ENCODE results near the gene ANXA6. TPM values are rescaled to one million over a fixed set of nuclear protein-coding genes. Genes with fewer than 3 reads are reported as not detected.

Gene ANXA6
- total and polyA plus RNA-seq, 7 experiments from 2014 or later: 212 to 512 (median 272) TPM

GRCh38 chr5:151122828-151123227 is 34.8 kb downstream of the ANXA6 start:
- H3K36me3 ChIP-seq (ENCODE audit: control insufficient read depth in 2 of 3, insufficient read depth in 3 of 3, low read length in 3 of 3): peaks cover 40 to 93% (median 69%) of the 10 kb centered on the region in 3 experiments
- H3K27ac ChIP-seq (ENCODE audit: low read depth, low read length): peak overlapping the region; percentile 72
- Mint-ChIP-seq H3K4me1 (peaks cover 25 to 46% (median 37%) of the 10 kb centered on the region in 7 donors), H3K27ac (peak overlapping the region in 6 of 9 donors; percentile 67 to 99 (median 86)), H3K27me3 (no peaks in the 10 kb centered on the region), H3K36me3 (peaks cover 16 to 65% (median 40%) of the 10 kb centered on the region in 5 donors), H3K9me3 (peaks cover 0 to 1% (median 0%) of the 10 kb centered on the region in 11 donors), H3K4me3 (no peak overlapping the region)
- ChIA-PET POLR2A (interaction anchor here (0.5 to 31.2 kb wide), 2 partner anchors 12 to 33 kb away, joined by 3 to 760 read pairs; partner anchors contain the start of gene ANXA6), CTCF (interaction anchor here (13.8 kb wide), 1 partner anchor 44 kb away, joined by 403 read pairs; no protein-coding TSS in a partner anchor)
- ATAC-seq (no peak), DNase-seq (no peak)
- H3K4me1 ChIP-seq (ENCODE audit: control insufficient read depth in 2 of 2, insufficient read depth in 2 of 2, low read length in 2 of 2): peaks cover 0 to 20% of the 10 kb centered on the region in 2 donors
- H3K4me3 ChIP-seq (ENCODE audit: low read length): no peak overlapping the region
- no peaks in the 10 kb centered on the region for H3K9me3 ChIP-seq (ENCODE audit: control insufficient read depth in 2 of 3, low read length in 3 of 3)
- no peaks in the 10 kb centered on the region for H3K27me3 ChIP-seq (ENCODE audit: control insufficient read depth in 2 of 2, insufficient read depth in 2 of 2, low read length in 2 of 2)
- intact Hi-C loops (cut with micrococcal nuclease): no loop called here

- peak overlapping the region; percentile 26 for H3K27ac ChIP-seq (ENCODE audit: low read depth, low read length)
- peak overlapping the region; percentile 9 to 90 (median 79) for H3K27ac Mint-ChIP-seq
- peaks cover 16 to 62% (median 40%) of the 10 kb centered on the region in 5 donors for H3K36me3 Mint-ChIP-seq
- H3K27me3 ChIP-seq (ENCODE audit: control insufficient read depth in 2 of 2, insufficient read depth in 2 of 2, low read length in 2 of 2): no peaks in the 10 kb centered on the region
- H3K4me3 ChIP-seq (ENCODE audit: low read length): no peak overlapping the region
- H3K36me3 ChIP-seq (ENCODE audit: control insufficient read depth in 2 of 3, insufficient read depth in 3 of 3, low read length in 3 of 3): peaks cover 52 to 93% (median 80%) of the 10 kb centered on the region in 3 experiments
- peaks cover 0 to 1% (median 0%) of the 10 kb centered on the region in 11 donors for H3K9me3 Mint-ChIP-seq
- DNase-seq (no peak), ATAC-seq (no peak)
- no peaks in the 10 kb centered on the region for H3K9me3 ChIP-seq (ENCODE audit: control insufficient read depth in 2 of 3, low read length in 3 of 3)
- H3K4me1 Mint-ChIP-seq: peaks cover 20 to 36% (median 28%) of the 10 kb centered on the region in 7 donors
- CTCF ChIA-PET: interaction anchor here (0.6 to 13.8 kb wide), 4 partner anchors 45 to 551 kb away, joined by 3 to 403 read pairs (median 4); no protein-coding TSS in a partner anchor
- H3K27me3 Mint-ChIP-seq: no peaks in the 10 kb centered on the region
- POLR2A ChIA-PET: interaction anchor here (1.1 to 31.2 kb wide), 3 partner anchors 34 to 119 kb away, joined by 3 to 760 read pairs (median 3); partner anchors contain the start of gene ANXA6
- H3K4me3 Mint-ChIP-seq: no peak overlapping the region
- intact Hi-C loops (cut with micrococcal nuclease): no loop called here
- peaks cover 0 to 20% of the 10 kb centered on the region in 2 donors for H3K4me1 ChIP-seq (ENCODE audit: control insufficient read depth in 2 of 2, insufficient read depth in 2 of 2, low read length in 2 of 2)
Measured at GRCh38 chr5:151121665-151122064, 35.9 kb downstream of the ANXA6 start.

- intact Hi-C loops (cut with micrococcal nuclease): no loop called here
- H3K36me3 ChIP-seq (ENCODE audit: control insufficient read depth in 2 of 3, insufficient read depth in 3 of 3, low read length in 3 of 3): peaks cover 57 to 95% (median 84%) of the 10 kb centered on the region in 3 experiments
- DNase-seq: no peak
- POLR2A ChIA-PET: interaction anchor here (0.7 to 31.2 kb wide), 4 partner anchors 34 to 120 kb away, joined by 3 to 760 read pairs (median 3); partner anchors contain the start of gene ANXA6
- peak overlapping the region in 8 of 9 donors; percentile 49 to 90 (median 72) for H3K27ac Mint-ChIP-seq
- H3K27ac ChIP-seq (ENCODE audit: low read depth, low read length): peak overlapping the region; percentile 26
- H3K9me3 Mint-ChIP-seq: peaks cover 0 to 1% (median 0%) of the 10 kb centered on the region in 11 donors
- ATAC-seq: no peak
- CTCF ChIA-PET: interaction anchor here (0.6 to 13.8 kb wide), 4 partner anchors 46 to 550 kb away, joined by 3 to 403 read pairs (median 4); no protein-coding TSS in a partner anchor
- no peaks in the 10 kb centered on the region for H3K27me3 ChIP-seq (ENCODE audit: control insufficient read depth in 2 of 2, insufficient read depth in 2 of 2, low read length in 2 of 2)
- H3K4me1 Mint-ChIP-seq: peaks cover 17 to 30% (median 24%) of the 10 kb centered on the region in 7 donors
- H3K27me3 Mint-ChIP-seq: no peaks in the 10 kb centered on the region
- peaks cover 0 to 16% of the 10 kb centered on the region in 2 donors for H3K4me1 ChIP-seq (ENCODE audit: control insufficient read depth in 2 of 2, insufficient read depth in 2 of 2, low read length in 2 of 2)
- peaks cover 16 to 58% (median 38%) of the 10 kb centered on the region in 5 donors for H3K36me3 Mint-ChIP-seq
- H3K9me3 ChIP-seq (ENCODE audit: control insufficient read depth in 2 of 3, low read length in 3 of 3): no peaks in the 10 kb centered on the region
- no peak overlapping the region for H3K4me3 ChIP-seq (ENCODE audit: low read length)
- no peak overlapping the region for H3K4me3 Mint-ChIP-seq
Measured at GRCh38 chr5:151121095-151121494, 36.5 kb downstream of the ANXA6 start.

GRCh38 chr5:151118913-151119575 is 38.5 kb downstream of the ANXA6 start:
- intact Hi-C loops (cut with micrococcal nuclease): loop anchor here in 1 of 2 donors (5.0 kb wide), 1 partner anchor 317 kb away; no protein-coding TSS in a partner anchor
- no peaks in the 10 kb centered on the region for H3K27me3 Mint-ChIP-seq
- CTCF ChIA-PET: interaction anchor here (7.8 to 13.8 kb wide), 2 partner anchors 45 to 48 kb away, joined by 100 to 403 read pairs; no protein-coding TSS in a partner anchor

GRCh38 chr5:151115272-151115905 is 42.2 kb downstream of the ANXA6 start:
- no peaks in the 10 kb centered on the region for H3K9me3 ChIP-seq (ENCODE audit: control insufficient read depth in 2 of 3, low read length in 3 of 3)
- Mint-ChIP-seq H3K36me3 (peaks cover 4 to 29% (median 16%) of the 10 kb centered on the region in 5 donors), H3K27me3 (no peaks in the 10 kb centered on the region), H3K4me1 (peaks cover 4 to 17% (median 12%) of the 10 kb centered on the region in 7 donors), H3K27ac (peak overlapping the region in 2 of 9 donors; percentile 58 to 59), H3K4me3 (no peak overlapping the region), H3K9me3 (peaks cover 0 to 1% (median 0%) of the 10 kb centered on the region in 11 donors)
- POLR2A ChIA-PET: interaction anchor here (0.7 to 5.2 kb wide), 11 partner anchors 11 to 87 kb away, joined by 3 to 25 read pairs (median 6); partner anchors contain the start of genes ANXA6 and TNIP1
- ATAC-seq: peak; percentile 95
- no peaks in the 10 kb centered on the region for H3K27me3 ChIP-seq (ENCODE audit: control insufficient read depth in 2 of 2, insufficient read depth in 2 of 2, low read length in 2 of 2)
- CTCF ChIA-PET: interaction anchor here (0.6 to 10.2 kb wide), 44 partner anchors 10 to 310 kb away, joined by 3 to 238 read pairs (median 5); partner anchors contain the start of genes GM2A, IRGM and TNIP1
- intact Hi-C loops (cut with micrococcal nuclease): loop anchor here (1.0 to 5.0 kb wide), 11 partner anchors 10 to 657 kb away; partner anchors contain the start of gene TNIP1 (in 2 of the 2)
- no peak overlapping the region for H3K4me3 ChIP-seq (ENCODE audit: low read length)
- DNase-seq: peak; percentile 49 to 72 (median 67)
- H3K27ac ChIP-seq (ENCODE audit: low read depth, low read length): no peak overlapping the region
- H3K4me1 ChIP-seq (ENCODE audit: control insufficient read depth in 2 of 2, insufficient read depth in 2 of 2, low read length in 2 of 2): no peaks in the 10 kb centered on the region
- peaks cover 43 to 69% (median 48%) of the 10 kb centered on the region in 3 experiments for H3K36me3 ChIP-seq (ENCODE audit: control insufficient read depth in 2 of 3, insufficient read depth in 3 of 3, low read length in 3 of 3)

More at GRCh38 chr5:151118913-151119575, 38.5 kb downstream of the ANXA6 start:
- H3K4me3 ChIP-seq (ENCODE audit: low read length): no peak overlapping the region
- POLR2A ChIA-PET: no interaction called here
- peaks cover 16 to 49% (median 31%) of the 10 kb centered on the region in 5 donors for H3K36me3 Mint-ChIP-seq
- H3K36me3 ChIP-seq (ENCODE audit: control insufficient read depth in 2 of 3, insufficient read depth in 3 of 3, low read length in 3 of 3): peaks cover 49 to 81% (median 66%) of the 10 kb centered on the region in 3 experiments
- H3K9me3 ChIP-seq (ENCODE audit: control insufficient read depth in 2 of 3, low read length in 3 of 3): no peaks in the 10 kb centered on the region
- H3K27ac ChIP-seq (ENCODE audit: low read depth, low read length): no peak overlapping the region
- no peak for DNase-seq
- peak overlapping the region in 7 of 9 donors; percentile 1 to 84 (median 75) for H3K27ac Mint-ChIP-seq
- H3K4me1 Mint-ChIP-seq: peaks cover 7 to 23% (median 13%) of the 10 kb centered on the region in 7 donors
- no peaks in the 10 kb centered on the region for H3K27me3 ChIP-seq (ENCODE audit: control insufficient read depth in 2 of 2, insufficient read depth in 2 of 2, low read length in 2 of 2)
- no peak overlapping the region for H3K4me3 Mint-ChIP-seq
- H3K4me1 ChIP-seq (ENCODE audit: control insufficient read depth in 2 of 2, insufficient read depth in 2 of 2, low read length in 2 of 2): no peaks in the 10 kb centered on the region
- peaks cover 0 to 1% (median 0%) of the 10 kb centered on the region in 11 donors for H3K9me3 Mint-ChIP-seq
- ATAC-seq: no peak

Measured in naive thymus-derived CD4-positive, alpha-beta T cell (primary cell).